Measurements from ENCODE around the gene SHC3. TPM values are rescaled to one million over a fixed set of nuclear protein-coding genes. Genes with fewer than 3 reads are reported as not detected.

Gene SHC3
- polyA plus RNA-seq, 4 donors, result 1.2 to 3.3 (median 2.6) TPM

DNA sequence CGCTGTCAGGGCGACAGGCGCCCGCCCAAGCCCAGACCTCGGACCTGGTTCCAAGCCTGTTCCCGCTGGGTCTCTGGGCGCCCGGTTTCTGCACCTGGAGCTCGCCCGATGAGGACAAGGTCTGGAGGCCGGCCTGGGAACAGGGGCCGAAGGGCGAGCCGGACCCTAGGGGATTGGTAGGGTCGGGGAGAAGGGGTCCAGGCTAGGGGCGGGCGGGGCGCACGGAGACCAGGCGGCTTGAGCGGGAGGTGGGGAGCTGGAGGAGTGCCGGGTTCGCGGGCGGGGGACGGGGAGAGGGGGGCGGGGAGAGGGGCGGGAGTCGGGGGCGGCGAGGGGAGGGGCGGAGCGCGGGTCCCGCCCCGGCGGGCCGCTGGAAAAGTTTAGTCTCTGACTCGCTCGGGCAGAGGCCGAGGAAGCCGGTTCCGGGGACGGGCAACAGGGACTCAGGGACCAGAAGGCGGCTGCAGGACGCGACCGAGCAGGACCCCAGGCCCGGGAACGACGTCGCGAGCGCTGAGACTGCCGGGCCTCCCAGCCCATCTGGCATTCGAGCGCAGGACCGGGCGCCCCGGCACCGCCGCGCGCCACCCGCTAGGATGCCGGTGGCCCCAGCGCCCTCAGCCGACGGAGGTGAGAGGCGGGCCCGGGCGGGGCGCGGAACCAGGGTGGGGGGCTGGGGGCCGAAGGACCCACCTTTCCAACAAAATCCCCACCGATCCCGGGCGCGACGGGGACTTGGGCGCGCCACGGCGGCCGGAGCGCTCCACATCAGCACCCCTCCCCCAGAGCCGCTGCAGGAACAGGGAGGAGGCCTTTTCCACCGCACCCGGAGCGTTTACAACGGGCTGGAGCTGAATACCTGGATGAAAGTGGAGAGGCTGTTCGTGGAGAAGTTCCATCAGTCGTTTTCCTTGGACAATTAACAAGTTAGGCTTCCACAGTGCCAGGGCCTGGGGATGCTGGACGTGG lies 187.3 kb downstream of the SHC3 start, which contains the start of gene S1PR3:
Gene S1PR3 (plus strand): TSS at position 403 of the 969 bp plus-strand sequence. CDS start 9,733 bp downstream, outside the sequence.
- no peak for DNase-seq (ENCODE audit: low read depth in 4 of 4, low spot score in 3 of 4)

DNA sequence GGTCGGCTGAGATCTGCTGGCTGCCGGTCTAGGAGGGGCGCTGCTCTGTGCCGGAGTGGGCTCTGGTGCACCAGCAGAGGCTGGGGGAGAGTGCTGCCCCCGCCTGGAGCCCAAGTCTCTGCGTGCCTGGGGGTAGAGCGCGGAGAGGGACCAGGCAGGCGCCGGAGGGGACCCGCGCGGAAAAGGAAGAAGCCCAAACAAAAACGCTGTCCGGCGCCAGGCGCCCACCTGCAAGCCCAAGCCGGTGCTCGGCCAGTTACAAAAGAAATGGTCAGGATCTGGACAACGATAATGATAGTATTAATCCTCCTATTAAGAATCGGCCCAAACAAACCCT lies 187.9 kb downstream of the SHC3 start:
- DNase-seq (ENCODE audit: low read depth in 4 of 4, low spot score in 3 of 4), result no peak

GRCh38 chr9:88990041-88990728 lies 188.4 kb downstream of the SHC3 start:
- DNase-seq (ENCODE audit: low read depth in 4 of 4, low spot score in 3 of 4), result no peak

GRCh38 chr9:88988796-88989641 lies 189.6 kb downstream of the SHC3 start:
- DNase-seq (ENCODE audit: low read depth in 4 of 4, low spot score in 3 of 4), result no peak

DNA sequence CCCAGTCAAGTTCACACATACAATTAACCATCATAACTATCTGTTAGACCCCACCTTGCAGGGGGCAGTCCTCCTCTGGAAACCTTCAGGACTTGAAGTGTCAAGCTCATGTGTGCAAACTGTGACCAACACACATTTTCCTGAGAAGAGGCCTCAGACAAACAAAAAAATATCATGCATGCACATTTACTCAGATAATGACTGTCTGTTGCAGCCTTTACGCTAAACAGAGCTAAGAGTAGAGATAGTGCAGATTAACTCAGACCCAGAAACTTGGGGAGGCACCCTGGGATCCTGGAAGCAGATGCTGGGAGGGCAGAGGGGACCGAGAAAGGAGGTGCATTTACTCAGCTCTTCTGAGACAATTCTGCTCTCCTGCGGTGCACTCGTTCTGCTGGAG lies 191.0 kb downstream of the SHC3 start:
- DNase-seq (ENCODE audit: low read depth in 4 of 4, low spot score in 3 of 4), result no peak

DNA sequence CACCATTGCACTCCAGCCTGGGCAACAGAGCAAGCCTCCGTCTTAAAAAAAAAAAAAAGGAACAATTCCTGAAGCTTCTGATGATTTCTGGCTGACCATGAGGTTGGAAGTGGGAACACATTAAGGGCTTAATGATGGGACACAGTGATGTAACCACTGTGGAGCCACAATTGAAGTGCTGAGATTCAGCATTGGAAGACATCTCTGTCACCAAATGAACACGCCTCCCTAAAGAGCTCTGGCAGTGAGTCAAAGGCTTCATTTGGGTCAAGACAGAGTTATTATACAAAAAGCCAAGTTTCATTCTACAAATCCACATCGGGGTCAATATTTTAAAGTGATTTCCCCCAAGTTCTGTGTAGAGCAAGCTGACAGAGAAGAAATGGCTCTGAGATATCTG lies 191.8 kb downstream of the SHC3 start:
- no peak for DNase-seq (ENCODE audit: low read depth in 4 of 4, low spot score in 3 of 4)

DNA sequence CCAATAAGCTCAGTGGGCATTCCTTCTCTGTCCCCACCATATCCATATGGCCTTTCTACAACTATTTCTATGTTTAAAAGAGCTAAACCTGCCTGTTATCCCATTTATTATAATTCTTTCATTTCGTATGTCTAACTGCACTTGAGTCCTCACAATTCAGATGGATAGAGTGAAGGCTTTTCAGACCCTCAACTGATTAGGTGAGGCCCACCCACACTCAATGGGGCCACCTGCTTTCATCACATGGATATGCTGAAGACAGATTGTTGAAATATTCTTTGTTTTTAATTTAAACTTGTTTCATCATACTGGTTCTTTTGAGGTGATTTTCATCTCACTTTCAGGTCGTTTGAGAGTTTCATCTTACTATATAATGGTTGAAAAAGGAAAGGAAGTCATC lies 193.0 kb downstream of the SHC3 start:
- no peak for DNase-seq (ENCODE audit: low read depth in 4 of 4, low spot score in 3 of 4)

DNA sequence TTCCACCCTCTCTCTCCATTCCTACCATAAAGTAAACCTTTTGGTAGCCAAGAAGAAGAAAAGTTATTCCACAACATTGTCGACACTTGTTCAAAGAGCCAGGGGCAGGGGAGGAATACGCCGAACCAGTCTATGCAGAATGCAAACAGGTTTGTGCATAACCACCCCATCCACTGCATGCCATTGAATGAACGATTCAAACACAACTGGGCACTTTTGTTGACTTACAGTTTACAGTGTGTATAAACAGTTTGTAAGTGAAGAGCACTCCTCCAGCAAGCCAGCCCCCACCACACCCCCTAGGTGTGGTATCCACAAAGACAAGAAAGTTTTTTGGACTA lies 194.1 kb downstream of the SHC3 start:
- no peak for DNase-seq (ENCODE audit: low read depth in 4 of 4, low spot score in 3 of 4)

GRCh38 chr9:88983865-88984542 lies 194.6 kb downstream of the SHC3 start:
- no peak for DNase-seq (ENCODE audit: low read depth in 4 of 4, low spot score in 3 of 4)

- no peak for DNase-seq (ENCODE audit: low read depth in 4 of 4, low spot score in 3 of 4)
Measured at GRCh38 chr9:88980740-88981203, 197.8 kb downstream of the SHC3 start.

GRCh38 chr9:88979791-88980190 lies 198.8 kb downstream of the SHC3 start:
- DNase-seq (ENCODE audit: low read depth in 4 of 4, low spot score in 3 of 4), result no peak

- no peak for DNase-seq (ENCODE audit: low read depth in 4 of 4, low spot score in 3 of 4)
Measured at GRCh38 chr9:88979021-88979420, 199.6 kb downstream of the SHC3 start.

- no peak for DNase-seq (ENCODE audit: low read depth in 4 of 4, low spot score in 3 of 4)
Measured at GRCh38 chr9:88978034-88978433, 200.6 kb downstream of the SHC3 start.

DNA sequence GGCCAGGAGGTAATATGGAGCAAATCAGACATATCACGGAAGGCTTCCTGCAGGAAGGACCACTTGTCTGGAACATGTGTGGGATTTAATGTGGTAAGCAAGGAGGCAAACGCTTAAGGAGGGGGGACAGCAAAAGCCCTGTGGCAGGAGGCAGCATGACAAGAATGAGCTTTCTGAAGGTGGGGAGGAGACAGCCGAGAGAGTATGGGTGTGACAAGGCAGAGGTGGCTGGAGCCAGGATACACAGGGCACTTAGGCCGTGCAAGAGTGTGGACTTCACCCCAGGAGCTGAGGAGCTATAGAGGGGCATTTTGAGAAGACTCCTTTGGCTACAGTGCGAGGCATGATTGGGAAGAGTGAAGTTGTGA lies 201.7 kb downstream of the SHC3 start:
- DNase-seq (ENCODE audit: low read depth in 4 of 4, low spot score in 3 of 4), result no peak

DNA sequence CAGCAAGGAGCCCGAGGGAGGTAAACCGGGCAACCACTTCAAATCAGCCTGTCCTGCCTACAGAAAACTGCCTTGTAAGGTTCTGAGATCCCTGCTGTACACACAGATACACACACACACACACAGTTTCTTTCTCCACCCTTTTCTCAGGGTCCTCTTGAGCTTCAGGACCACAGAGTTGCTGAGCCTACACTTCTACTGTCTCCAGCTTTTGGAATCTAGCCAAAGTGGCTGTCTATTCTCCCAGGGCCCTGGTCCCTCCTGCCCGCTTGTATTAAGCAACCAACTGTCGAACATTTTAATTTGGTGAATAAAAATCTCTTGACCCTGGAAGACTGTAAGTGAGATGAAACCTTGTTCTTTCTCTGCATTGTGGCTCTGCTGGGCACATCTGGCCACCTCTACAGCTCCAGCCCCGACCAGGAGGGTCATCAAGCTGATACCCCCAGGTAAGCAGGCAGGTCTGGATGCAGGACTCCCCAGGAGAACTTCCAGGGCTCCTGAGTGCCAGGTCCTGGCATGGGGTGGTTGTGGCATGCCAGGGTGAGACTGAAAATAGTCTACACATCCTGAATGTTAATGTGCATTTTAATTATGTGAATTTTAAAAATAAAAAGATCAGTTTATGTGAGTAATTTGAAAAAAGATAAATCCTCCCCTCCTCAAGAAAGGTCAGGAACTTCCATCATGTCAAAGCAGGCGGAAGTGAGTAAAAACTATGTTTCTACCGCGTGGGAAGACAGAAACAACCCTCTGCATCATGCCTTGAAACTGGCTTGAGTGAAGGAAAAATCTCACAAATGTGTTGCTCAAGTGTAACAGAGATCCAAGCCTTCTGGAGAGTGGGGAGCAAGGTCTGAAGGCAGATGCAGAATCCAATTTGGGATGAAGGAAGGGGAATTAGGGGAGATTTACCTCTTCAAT lies 202.4 kb downstream of the SHC3 start:
- no peak for DNase-seq (ENCODE audit: low read depth in 4 of 4, low spot score in 3 of 4)

DNA sequence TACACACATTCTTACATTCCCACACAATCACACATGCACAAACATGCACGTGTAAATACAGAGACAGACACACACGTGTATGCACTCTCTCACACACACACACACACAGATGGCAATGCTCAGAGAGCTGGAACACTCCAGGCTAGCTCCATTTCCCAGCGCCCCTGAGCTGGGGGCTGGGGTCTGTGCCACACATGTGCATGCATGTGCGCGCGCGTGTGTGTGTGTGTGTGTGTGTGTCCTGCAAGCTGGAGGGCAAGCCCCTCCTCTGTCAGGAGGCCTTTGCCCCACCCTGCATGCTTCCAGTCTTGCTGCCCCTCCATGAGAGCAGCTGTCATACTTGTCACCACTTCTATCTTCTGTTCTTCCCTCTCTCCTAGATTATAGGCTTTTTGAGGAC lies 204.0 kb downstream of the SHC3 start:
- DNase-seq (ENCODE audit: low read depth in 4 of 4, low spot score in 3 of 4), result no peak

GRCh38 chr9:88973281-88974045 lies 205.2 kb downstream of the SHC3 start:
- no peak for DNase-seq (ENCODE audit: low read depth in 4 of 4, low spot score in 3 of 4)

DNA sequence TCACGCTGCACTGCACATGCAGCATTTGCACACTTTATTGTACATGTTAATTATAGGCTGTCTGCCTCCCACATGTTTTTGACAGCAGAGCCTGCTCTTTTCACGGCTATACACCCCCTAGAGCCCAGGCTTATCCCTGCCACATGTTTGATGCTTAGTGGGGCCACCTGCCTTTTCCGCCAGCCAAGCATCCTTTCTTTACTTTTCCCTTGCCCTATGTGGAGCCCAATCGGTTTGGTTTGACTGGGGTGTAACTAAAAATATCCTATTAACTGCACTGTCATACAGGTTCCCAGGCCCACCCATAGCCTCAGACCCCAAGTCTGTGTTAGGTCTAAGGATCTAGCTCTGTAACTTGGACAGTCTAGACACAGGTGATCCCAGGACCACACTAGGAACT lies 206.2 kb downstream of the SHC3 start:
- DNase-seq (ENCODE audit: low read depth in 4 of 4, low spot score in 3 of 4), result no peak

Measured in left renal pelvis (tissue), 4 donors.